SK-N-SH treated with all-trans-retinoic acid at 6 μM for 48 hours (cell line): ENCODE results near the gene COL16A1.

Source experiments
- ATAC-seq: fragments of 200-7000 bp; cut with Tn5 transposase; 3 replicates; pipeline ENCODE4 v1.9.1; 2020; ENCODE audit warnings: mild to moderate bottlenecking, moderate library complexity
- ARNTL ChIP-seq: fragments of 450-650 bp; formaldehyde crosslinking; IDR thresholded peaks from 2 replicates; pipeline ENCODE4 v1.5.0; 2020; ENCODE audit warnings: low read depth, mild to moderate bottlenecking, moderate library complexity, borderline replicate concordance
- BACH2 ChIP-seq: fragments of 250-450 bp; sonication (Bioruptor Pico); IDR thresholded peaks from 2 replicates; pipeline ENCODE4 v1.9.0; 2021; ENCODE audit warnings: mild to moderate bottlenecking, borderline replicate concordance
- CSDC2 ChIP-seq: fragments of 250-450 bp; sonication (Bioruptor Pico); IDR thresholded peaks from 2 replicates; pipeline ENCODE4 v1.5.0; 2020; ENCODE audit warnings: mild to moderate bottlenecking, moderate library complexity
- ESRRG ChIP-seq: fragments of 250-450 bp; sonication (Bioruptor Pico); IDR thresholded peaks from 2 replicates; pipeline ENCODE4 v1.6.1; 2021; ENCODE audit warnings: mild to moderate bottlenecking
- GLIS3 ChIP-seq: fragments of 250-450 bp; sonication (Bioruptor Pico); IDR thresholded peaks from 2 replicates; pipeline ENCODE4 v1.5.0; 2020; ENCODE audit warnings: mild to moderate bottlenecking, moderate library complexity
- ISL1 ChIP-seq: fragments of 250-450 bp; sonication (Bioruptor Pico); IDR thresholded peaks from 2 replicates; pipeline ENCODE4 v2.1.2; 2022; ENCODE audit warnings: mild to moderate bottlenecking, moderate library complexity
- OSR1 ChIP-seq: fragments of 250-450 bp; sonication (Bioruptor Pico); IDR thresholded peaks from 2 replicates; pipeline ENCODE4 v1.8.0; 2022; ENCODE audit warnings: moderate library complexity, mild to moderate bottlenecking, inconsistent platforms
- PPARA ChIP-seq: fragments of 250-450 bp; sonication (Bioruptor Pico); IDR thresholded peaks from 2 replicates; pipeline ENCODE4 v1.5.0; 2020; ENCODE audit warnings: mild to moderate bottlenecking, borderline replicate concordance
- RARB ChIP-seq: fragments of 250-450 bp; sonication (Bioruptor Pico); IDR thresholded peaks from 2 replicates; pipeline ENCODE4 v1.8.0; 2021; ENCODE audit warnings: mild to moderate bottlenecking, moderate library complexity
- SNAI2 ChIP-seq: fragments of 250-450 bp; sonication (Bioruptor Pico); IDR thresholded peaks from 2 replicates; pipeline ENCODE4 v1.5.0; 2020; ENCODE audit warnings: mild to moderate bottlenecking, moderate library complexity
- TCF4 ChIP-seq: fragments of 250-450 bp; sonication (Bioruptor Pico); IDR thresholded peaks from 2 replicates; pipeline ENCODE4 v1.8.0; 2021; ENCODE audit warnings: mild to moderate bottlenecking, moderate library complexity, borderline replicate concordance
- TOX ChIP-seq: fragments of 250-450 bp; sonication (Bioruptor Pico); IDR thresholded peaks from 2 replicates; pipeline ENCODE4 v1.8.0; 2021; ENCODE audit warnings: mild to moderate bottlenecking, moderate library complexity, borderline replicate concordance
- ZC3H10 ChIP-seq: fragments of 250-450 bp; sonication (Bioruptor Pico); IDR thresholded peaks from 2 replicates; pipeline ENCODE4 v1.5.1; 2021; ENCODE audit warnings: mild to moderate bottlenecking, moderate library complexity
- ZFP3 ChIP-seq: fragments of 250-450 bp; sonication (Bioruptor Pico); IDR thresholded peaks from 2 replicates; pipeline ENCODE4 v1.5.0; 2020; ENCODE audit warnings: mild to moderate bottlenecking, moderate library complexity
- ZFP30 ChIP-seq: fragments of 450-650 bp; formaldehyde crosslinking; IDR thresholded peaks from 2 replicates; pipeline ENCODE4 v1.5.0; 2022; ENCODE audit warnings: mild to moderate bottlenecking, moderate library complexity
- ZNF565 ChIP-seq: fragments of 450-650 bp; formaldehyde crosslinking; conservative IDR thresholded peaks from 2 replicates; pipeline ENCODE4 v1.5.0; 2020; ENCODE audit warnings: low read depth, mild to moderate bottlenecking, moderate library complexity
- ZNF70 ChIP-seq: fragments of 450-650 bp; formaldehyde crosslinking; IDR thresholded peaks from 2 replicates; pipeline ENCODE4 v1.5.0; 2020; ENCODE audit warnings: mild to moderate bottlenecking, moderate library complexity
- TF ChIP-seq, protein P1 (sequence below): fragments of 250-450 bp; sonication (Bioruptor Pico); IDR thresholded peaks from 2 replicates; pipeline ENCODE4 v1.8.0; 2021; ENCODE audit warnings: low read depth, mild to moderate bottlenecking, moderate library complexity, borderline replicate concordance
- TF ChIP-seq, protein P2 (sequence below): fragments of 250-450 bp; sonication (Bioruptor Pico); IDR thresholded peaks from 2 replicates; pipeline ENCODE4 v1.5.1; 2021; ENCODE audit warnings: mild to moderate bottlenecking, moderate library complexity
- TF ChIP-seq, protein P3 (sequence below): fragments of 250-450 bp; sonication (Bioruptor Pico); IDR thresholded peaks from 2 replicates; pipeline ENCODE4 v1.8.0; 2020; ENCODE audit warnings: mild to moderate bottlenecking, moderate library complexity, borderline replicate concordance
- TF ChIP-seq, protein P4 (sequence below): fragments of 250-450 bp; sonication (Bioruptor Pico); IDR thresholded peaks from 2 replicates; pipeline ENCODE4 v1.5.1; 2020; ENCODE audit warnings: low read depth, mild to moderate bottlenecking, moderate library complexity
- TF ChIP-seq, protein P5 (sequence below): fragments of 250-450 bp; sonication (Bioruptor Pico); IDR thresholded peaks from 2 replicates; pipeline ENCODE4 v1.5.0; 2020; ENCODE audit warnings: mild to moderate bottlenecking, moderate library complexity

COL16A1 gene

DNA sequence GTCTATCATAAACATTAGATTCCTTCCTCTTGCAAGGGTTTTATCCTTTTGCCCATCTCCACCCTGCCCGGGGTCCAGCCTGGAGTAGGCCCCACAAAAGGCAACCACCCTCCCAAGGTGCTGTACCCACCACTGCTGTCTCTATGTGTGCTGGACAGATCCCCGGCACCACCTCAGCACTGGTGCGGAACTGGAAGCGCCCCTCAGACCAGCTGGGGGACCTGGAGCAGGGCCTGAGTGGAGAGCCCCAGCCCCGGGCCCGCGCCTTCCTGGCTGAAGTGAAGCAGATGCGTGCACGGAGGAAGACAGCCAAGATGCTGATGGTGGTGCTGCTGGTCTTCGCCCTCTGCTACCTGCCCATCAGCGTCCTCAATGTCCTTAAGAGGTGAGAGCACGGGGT is 80.5 kb downstream of the COL16A1 start:
- TF ChIP-seq ZNF70 (CRISPR knock-in tag) (no peak), ZC3H10 (CRISPR knock-in tag) (no peak), TOX (CRISPR knock-in tag) (no peak), SNAI2 (CRISPR knock-in tag) (no peak), ESRRG (CRISPR knock-in tag) (no peak)
- ATAC-seq, result no peak

DNA sequence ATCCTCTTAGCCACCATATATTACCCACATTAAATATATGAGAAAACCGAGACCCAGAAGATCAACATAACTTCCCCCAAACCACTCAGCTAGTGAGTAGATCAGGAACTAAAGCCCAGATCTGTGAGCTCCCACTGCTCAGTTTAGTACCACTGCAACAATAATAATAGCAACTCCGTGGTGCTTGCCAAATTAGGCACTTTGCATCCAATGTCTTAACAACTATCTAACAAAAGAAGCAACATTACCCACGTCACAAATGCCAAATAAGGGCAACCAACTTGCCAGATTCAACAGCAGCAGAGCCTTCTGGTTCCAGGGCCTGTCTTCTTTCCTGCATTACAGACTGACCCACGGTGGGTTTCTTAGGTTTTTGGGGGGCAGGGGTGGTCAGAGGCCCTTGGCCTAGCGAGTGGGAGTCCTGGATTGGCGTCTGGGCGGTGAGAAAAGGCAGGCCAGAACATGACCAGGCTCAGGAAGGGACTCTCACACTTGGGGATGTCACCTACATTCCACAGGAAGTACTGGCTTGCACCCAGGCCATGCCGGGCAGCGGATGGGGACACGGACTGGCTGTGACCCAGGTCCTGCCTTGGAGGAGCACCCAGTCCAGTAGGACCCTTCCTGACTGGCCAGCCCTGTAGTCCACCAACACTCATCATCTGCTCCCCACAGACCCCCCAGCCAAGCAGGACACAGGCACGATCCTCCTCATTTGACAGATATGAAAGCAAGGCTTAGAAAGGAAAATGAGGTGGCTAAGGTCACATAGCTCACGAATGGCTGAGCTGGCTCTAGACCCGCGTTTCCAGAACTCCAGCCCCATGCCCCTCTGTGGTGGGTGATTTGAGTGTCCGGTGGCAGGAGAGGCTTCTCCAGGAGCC is 81.7 kb downstream of the COL16A1 start:
- no peak for ATAC-seq

DNA sequence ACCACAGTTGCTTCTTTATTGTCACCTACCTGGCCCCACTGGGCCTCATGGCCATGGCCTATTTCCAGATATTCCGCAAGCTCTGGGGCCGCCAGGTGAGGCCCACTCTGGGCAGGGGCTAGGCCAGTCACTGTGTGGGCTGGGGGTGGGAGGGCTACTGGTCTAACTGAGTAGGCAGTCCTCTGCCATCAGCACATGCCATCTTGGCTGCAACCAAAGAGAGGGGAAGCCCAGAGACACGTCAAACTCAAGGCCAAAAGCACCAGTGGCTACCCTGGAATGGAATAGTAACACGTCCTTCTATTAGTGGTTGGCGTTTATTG is 82.4 kb downstream of the COL16A1 start:
- no peak for TF ChIP-seq BACH2 (CRISPR knock-in tag)
- TF ChIP-seq TCF4 (CRISPR knock-in tag), result no peak
- no peak for TF ChIP-seq ZC3H10 (CRISPR knock-in tag)
- TF ChIP-seq, protein P1, sequence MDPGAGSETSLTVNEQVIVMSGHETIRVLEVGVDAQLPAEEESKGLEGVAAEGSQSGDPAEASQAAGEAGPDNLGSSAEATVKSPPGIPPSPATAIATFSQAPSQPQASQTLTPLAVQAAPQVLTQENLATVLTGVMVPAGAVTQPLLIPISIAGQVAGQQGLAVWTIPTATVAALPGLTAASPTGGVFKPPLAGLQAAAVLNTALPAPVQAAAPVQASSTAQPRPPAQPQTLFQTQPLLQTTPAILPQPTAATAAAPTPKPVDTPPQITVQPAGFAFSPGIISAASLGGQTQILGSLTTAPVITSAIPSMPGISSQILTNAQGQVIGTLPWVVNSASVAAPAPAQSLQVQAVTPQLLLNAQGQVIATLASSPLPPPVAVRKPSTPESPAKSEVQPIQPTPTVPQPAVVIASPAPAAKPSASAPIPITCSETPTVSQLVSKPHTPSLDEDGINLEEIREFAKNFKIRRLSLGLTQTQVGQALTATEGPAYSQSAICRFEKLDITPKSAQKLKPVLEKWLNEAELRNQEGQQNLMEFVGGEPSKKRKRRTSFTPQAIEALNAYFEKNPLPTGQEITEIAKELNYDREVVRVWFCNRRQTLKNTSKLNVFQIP (CRISPR knock-in tag), result no peak
- TF ChIP-seq ARNTL (CRISPR knock-in tag), result no peak
- no peak for TF ChIP-seq ESRRG (CRISPR knock-in tag)
- TF ChIP-seq, protein P2, sequence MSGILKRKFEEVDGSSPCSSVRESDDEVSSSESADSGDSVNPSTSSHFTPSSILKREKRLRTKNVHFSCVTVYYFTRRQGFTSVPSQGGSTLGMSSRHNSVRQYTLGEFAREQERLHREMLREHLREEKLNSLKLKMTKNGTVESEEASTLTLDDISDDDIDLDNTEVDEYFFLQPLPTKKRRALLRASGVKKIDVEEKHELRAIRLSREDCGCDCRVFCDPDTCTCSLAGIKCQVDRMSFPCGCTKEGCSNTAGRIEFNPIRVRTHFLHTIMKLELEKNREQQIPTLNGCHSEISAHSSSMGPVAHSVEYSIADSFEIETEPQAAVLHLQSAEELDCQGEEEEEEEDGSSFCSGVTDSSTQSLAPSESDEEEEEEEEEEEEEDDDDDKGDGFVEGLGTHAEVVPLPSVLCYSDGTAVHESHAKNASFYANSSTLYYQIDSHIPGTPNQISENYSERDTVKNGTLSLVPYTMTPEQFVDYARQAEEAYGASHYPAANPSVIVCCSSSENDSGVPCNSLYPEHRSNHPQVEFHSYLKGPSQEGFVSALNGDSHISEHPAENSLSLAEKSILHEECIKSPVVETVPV (CRISPR knock-in tag), result no peak
- no peak for TF ChIP-seq ISL1 (CRISPR knock-in tag)
- TF ChIP-seq OSR1 (CRISPR knock-in tag), result no peak
- no peak for TF ChIP-seq ZNF565 (CRISPR knock-in tag)
- TF ChIP-seq CSDC2, result no peak
- TF ChIP-seq, protein P3, sequence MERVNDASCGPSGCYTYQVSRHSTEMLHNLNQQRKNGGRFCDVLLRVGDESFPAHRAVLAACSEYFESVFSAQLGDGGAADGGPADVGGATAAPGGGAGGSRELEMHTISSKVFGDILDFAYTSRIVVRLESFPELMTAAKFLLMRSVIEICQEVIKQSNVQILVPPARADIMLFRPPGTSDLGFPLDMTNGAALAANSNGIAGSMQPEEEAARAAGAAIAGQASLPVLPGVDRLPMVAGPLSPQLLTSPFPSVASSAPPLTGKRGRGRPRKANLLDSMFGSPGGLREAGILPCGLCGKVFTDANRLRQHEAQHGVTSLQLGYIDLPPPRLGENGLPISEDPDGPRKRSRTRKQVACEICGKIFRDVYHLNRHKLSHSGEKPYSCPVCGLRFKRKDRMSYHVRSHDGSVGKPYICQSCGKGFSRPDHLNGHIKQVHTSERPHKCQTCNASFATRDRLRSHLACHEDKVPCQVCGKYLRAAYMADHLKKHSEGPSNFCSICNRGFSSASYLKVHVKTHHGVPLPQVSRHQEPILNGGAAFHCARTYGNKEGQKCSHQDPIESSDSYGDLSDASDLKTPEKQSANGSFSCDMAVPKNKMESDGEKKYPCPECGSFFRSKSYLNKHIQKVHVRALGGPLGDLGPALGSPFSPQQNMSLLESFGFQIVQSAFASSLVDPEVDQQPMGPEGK (CRISPR knock-in tag), result no peak
- TF ChIP-seq ZFP30, result no peak
- no peak for TF ChIP-seq ZFP3
- no peak for TF ChIP-seq GLIS3 (CRISPR knock-in tag)
- no peak for TF ChIP-seq PPARA (CRISPR knock-in tag)
- TF ChIP-seq, protein P4, sequence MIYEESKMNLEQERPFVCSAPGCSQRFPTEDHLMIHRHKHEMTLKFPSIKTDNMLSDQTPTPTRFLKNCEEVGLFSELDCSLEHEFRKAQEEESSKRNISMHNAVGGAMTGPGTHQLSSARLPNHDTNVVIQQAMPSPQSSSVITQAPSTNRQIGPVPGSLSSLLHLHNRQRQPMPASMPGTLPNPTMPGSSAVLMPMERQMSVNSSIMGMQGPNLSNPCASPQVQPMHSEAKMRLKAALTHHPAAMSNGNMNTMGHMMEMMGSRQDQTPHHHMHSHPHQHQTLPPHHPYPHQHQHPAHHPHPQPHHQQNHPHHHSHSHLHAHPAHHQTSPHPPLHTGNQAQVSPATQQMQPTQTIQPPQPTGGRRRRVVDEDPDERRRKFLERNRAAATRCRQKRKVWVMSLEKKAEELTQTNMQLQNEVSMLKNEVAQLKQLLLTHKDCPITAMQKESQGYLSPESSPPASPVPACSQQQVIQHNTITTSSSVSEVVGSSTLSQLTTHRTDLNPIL (CRISPR knock-in tag), result no peak
- TF ChIP-seq RARB (CRISPR knock-in tag), result no peak
- no peak for TF ChIP-seq SNAI2 (CRISPR knock-in tag)
- no peak for TF ChIP-seq TOX (CRISPR knock-in tag)
- TF ChIP-seq, all 23 proteins: peak for 0
- ATAC-seq, result no peak

More for the DNA sequence above, 81.7 kb downstream of the COL16A1 start:
- TF ChIP-seq ZNF70 (CRISPR knock-in tag) (no peak), PPARA (CRISPR knock-in tag) (no peak)
- TF ChIP-seq, protein P5, sequence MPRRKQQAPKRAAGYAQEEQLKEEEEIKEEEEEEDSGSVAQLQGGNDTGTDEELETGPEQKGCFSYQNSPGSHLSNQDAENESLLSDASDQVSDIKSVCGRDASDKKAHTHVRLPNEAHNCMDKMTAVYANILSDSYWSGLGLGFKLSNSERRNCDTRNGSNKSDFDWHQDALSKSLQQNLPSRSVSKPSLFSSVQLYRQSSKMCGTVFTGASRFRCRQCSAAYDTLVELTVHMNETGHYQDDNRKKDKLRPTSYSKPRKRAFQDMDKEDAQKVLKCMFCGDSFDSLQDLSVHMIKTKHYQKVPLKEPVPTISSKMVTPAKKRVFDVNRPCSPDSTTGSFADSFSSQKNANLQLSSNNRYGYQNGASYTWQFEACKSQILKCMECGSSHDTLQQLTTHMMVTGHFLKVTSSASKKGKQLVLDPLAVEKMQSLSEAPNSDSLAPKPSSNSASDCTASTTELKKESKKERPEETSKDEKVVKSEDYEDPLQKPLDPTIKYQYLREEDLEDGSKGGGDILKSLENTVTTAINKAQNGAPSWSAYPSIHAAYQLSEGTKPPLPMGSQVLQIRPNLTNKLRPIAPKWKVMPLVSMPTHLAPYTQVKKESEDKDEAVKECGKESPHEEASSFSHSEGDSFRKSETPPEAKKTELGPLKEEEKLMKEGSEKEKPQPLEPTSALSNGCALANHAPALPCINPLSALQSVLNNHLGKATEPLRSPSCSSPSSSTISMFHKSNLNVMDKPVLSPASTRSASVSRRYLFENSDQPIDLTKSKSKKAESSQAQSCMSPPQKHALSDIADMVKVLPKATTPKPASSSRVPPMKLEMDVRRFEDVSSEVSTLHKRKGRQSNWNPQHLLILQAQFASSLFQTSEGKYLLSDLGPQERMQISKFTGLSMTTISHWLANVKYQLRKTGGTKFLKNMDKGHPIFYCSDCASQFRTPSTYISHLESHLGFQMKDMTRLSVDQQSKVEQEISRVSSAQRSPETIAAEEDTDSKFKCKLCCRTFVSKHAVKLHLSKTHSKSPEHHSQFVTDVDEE, result no peak
